ENCODE data around the gene CD200.

Gene CD200

GRCh38 chr3:112373476-112373875 lies 40.5 kb downstream of the CD200 start:
- no peaks in the 10 kb centered on the region for H3K36me3 Mint-ChIP-seq (ENCODE audit: low read depth)
- DNase-seq = no peak
- H3K27me3 Mint-ChIP-seq (ENCODE audit: low read depth, poor library complexity) = no peaks in the 10 kb centered on the region
- H3K4me3 Mint-ChIP-seq = no peak overlapping the region
- peaks cover 26% of the 10 kb centered on the region for H3K4me1 Mint-ChIP-seq
- H3K27ac Mint-ChIP-seq = no peak overlapping the region
- no peaks in the 10 kb centered on the region for H3K9me3 Mint-ChIP-seq
- TF ChIP-seq CTCF (IDR thresholded peaks at IDR 0.05) = no peak

GRCh38 chr3:112373924-112374323 lies 41.0 kb downstream of the CD200 start:
- Mint-ChIP-seq H3K4me3 (no peak overlapping the region), H3K27ac (no peak overlapping the region), H3K9me3 (no peaks in the 10 kb centered on the region), H3K27me3 (ENCODE audit: low read depth, poor library complexity) (no peaks in the 10 kb centered on the region), H3K4me1 (peaks cover 28% of the 10 kb centered on the region), H3K36me3 (ENCODE audit: low read depth) (no peaks in the 10 kb centered on the region)
- no peak for DNase-seq
- TF ChIP-seq CTCF (IDR thresholded peaks at IDR 0.05) = no peak

- Mint-ChIP-seq H3K36me3 (ENCODE audit: low read depth) (no peaks in the 10 kb centered on the region), H3K4me3 (no peak overlapping the region), H3K27me3 (ENCODE audit: low read depth, poor library complexity) (no peaks in the 10 kb centered on the region), H3K27ac (no peak overlapping the region), H3K9me3 (no peaks in the 10 kb centered on the region), H3K4me1 (peaks cover 32% of the 10 kb centered on the region)
- no peak for TF ChIP-seq CTCF (IDR thresholded peaks at IDR 0.05)
- DNase-seq = no peak
These were observed 41.4 kb downstream of the CD200 start for GRCh38 chr3:112374333-112374734.

GRCh38 chr3:112375117-112375516 lies 42.2 kb downstream of the CD200 start:
- no peak overlapping the region for H3K27ac Mint-ChIP-seq
- DNase-seq = no peak
- no peaks in the 10 kb centered on the region for H3K36me3 Mint-ChIP-seq (ENCODE audit: low read depth)
- no peak overlapping the region for H3K4me3 Mint-ChIP-seq
- TF ChIP-seq CTCF (IDR thresholded peaks at IDR 0.05) = no peak
- H3K4me1 Mint-ChIP-seq = peaks cover 35% of the 10 kb centered on the region
- H3K27me3 Mint-ChIP-seq (ENCODE audit: low read depth, poor library complexity) = no peaks in the 10 kb centered on the region
- no peaks in the 10 kb centered on the region for H3K9me3 Mint-ChIP-seq

- no peak overlapping the region for H3K27ac Mint-ChIP-seq
- no peaks in the 10 kb centered on the region for H3K27me3 Mint-ChIP-seq (ENCODE audit: low read depth, poor library complexity)
- peaks cover 35% of the 10 kb centered on the region for H3K4me1 Mint-ChIP-seq
- no peaks in the 10 kb centered on the region for H3K36me3 Mint-ChIP-seq (ENCODE audit: low read depth)
- no peak for TF ChIP-seq CTCF (IDR thresholded peaks at IDR 0.05)
- no peak for DNase-seq
- no peaks in the 10 kb centered on the region for H3K9me3 Mint-ChIP-seq
- no peak overlapping the region for H3K4me3 Mint-ChIP-seq
These were observed 43.4 kb downstream of the CD200 start for GRCh38 chr3:112376241-112376911.

GRCh38 chr3:112376992-112377391 lies 44.0 kb downstream of the CD200 start:
- Mint-ChIP-seq H3K27ac (no peak overlapping the region), H3K36me3 (ENCODE audit: low read depth) (no peaks in the 10 kb centered on the region)
- DNase-seq = no peak

More at GRCh38 chr3:112376992-112377391, 44.0 kb downstream of the CD200 start:
- no peaks in the 10 kb centered on the region for H3K27me3 Mint-ChIP-seq (ENCODE audit: low read depth, poor library complexity)
- no peak overlapping the region for H3K4me3 Mint-ChIP-seq
- peaks cover 35% of the 10 kb centered on the region for H3K4me1 Mint-ChIP-seq
- no peak for TF ChIP-seq CTCF (IDR thresholded peaks at IDR 0.05)
- no peaks in the 10 kb centered on the region for H3K9me3 Mint-ChIP-seq
